BLaER1 treated with 17β-estradiol and CSF1 and Interleukin-3, amounts not matched to agents 10 nM and 100 nM (cell line): ENCODE measurements around the gene KIF23.
A peak's percentile ranks its signal among the peaks of the same experiment; 100 is the strongest.

Experiments
- H3K27ac ChIP-seq, 11 experiments: shearing (Covaris generic); formaldehyde crosslinking; 2 replicates each; pipeline ENCODE4 v1.8.1; 2022
- H3K27me3 ChIP-seq, 11 experiments: shearing (Covaris generic); formaldehyde crosslinking; 2 replicates each; pipeline ENCODE4 v1.8.1; 2022
- H3K36me3 ChIP-seq, 11 experiments: shearing (Covaris generic); formaldehyde crosslinking; 2 replicates each; pipeline ENCODE4 v1.8.1; 2022
- H3K4me1 ChIP-seq, 10 experiments: shearing (Covaris generic); formaldehyde crosslinking; 2 replicates each; pipeline ENCODE4 v1.8.1; 2022
- H3K4me2 ChIP-seq, 11 experiments: shearing (Covaris generic); formaldehyde crosslinking; 2 replicates each; pipeline ENCODE4 v1.8.1; 2022
- H3K4me3 ChIP-seq, 10 experiments: shearing (Covaris generic); formaldehyde crosslinking; 2 replicates each; pipeline ENCODE4 v1.8.1; 2022
- H3K9ac ChIP-seq, 11 experiments: shearing (Covaris generic); formaldehyde crosslinking; 2 replicates each; pipeline ENCODE4 v1.8.1; 2022
- H3K9me3 ChIP-seq, 11 experiments: shearing (Covaris generic); formaldehyde crosslinking; replicated peaks in 1 of 11; 2 replicates each; pipeline ENCODE4 v1.8.1; 2022
- H4K20me1 ChIP-seq, 11 experiments: shearing (Covaris generic); formaldehyde crosslinking; 2 replicates each; pipeline ENCODE4 v1.8.1; 2022
- Cebpa-rat ChIP-seq, 11 experiments: shearing (Covaris generic); IDR thresholded peaks; 2 replicates each; pipeline ENCODE4 v1.8.1; 2022

KIF23 gene

DNA sequence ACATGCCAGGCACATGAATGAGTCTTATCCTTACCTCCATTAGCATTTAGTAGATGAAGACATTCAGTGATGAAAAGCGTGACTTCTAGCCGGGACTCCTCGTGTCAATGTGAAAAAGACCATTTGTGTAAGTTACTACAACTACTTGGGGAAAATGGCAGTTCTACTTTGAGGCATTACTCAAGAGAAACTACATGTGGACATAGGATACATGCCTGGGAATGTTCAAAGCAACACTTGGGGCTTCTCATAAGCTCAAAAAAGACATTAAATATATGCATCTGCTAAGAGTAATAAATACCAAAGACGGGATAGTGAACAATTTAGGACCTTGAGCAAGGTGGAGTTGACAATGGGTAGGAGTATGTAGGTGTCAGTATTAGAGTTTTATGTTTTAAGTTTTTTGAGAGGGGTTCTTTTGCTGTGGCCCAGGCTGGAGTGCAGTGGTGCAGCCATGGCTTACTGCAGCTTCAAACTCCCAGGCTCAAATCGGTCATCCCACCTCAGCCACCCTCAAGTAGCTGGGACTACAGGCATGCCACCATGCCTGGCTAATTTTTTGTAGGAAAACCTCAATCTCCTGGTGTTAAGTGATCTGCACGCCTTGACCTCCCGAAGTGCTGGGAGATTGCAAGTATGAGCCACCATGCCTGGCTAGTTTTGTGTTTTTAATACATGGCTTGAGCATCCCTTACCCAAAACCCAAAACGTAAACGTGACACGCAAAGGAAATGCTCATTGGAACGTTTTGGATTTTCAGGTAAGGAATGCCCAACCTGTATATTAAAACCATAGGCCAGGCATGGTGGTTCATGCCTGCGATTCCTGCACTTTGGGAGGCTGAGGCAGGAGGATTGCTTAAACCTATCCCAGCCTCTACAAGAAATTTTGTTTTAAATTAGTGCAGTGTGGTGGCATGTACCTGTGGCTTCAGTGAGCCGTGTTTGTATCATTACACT is 42.3 kb downstream of the KIF23 start:
- H3K9me3 ChIP-seq = peaks cover 0 to 7% (median 0%) of the 10 kb centered on the region in 11 experiments; a peak in 5 of 22 replicates
- peaks cover 38 to 55% (median 46%) of the 10 kb centered on the region in 11 experiments for H3K36me3 ChIP-seq
- H3K4me2 ChIP-seq = no peak overlapping the region
- H3K27ac ChIP-seq = no peak overlapping the region
- peaks cover 37 to 75% (median 62%) of the 10 kb centered on the region in 11 experiments for H4K20me1 ChIP-seq
- H3K4me3 ChIP-seq = no peak overlapping the region
- peaks cover 22 to 33% (median 25%) of the 10 kb centered on the region in 10 experiments for H3K4me1 ChIP-seq
- H3K9ac ChIP-seq = no peak overlapping the region
- H3K27me3 ChIP-seq = no peaks in the 10 kb centered on the region
- no peak for TF ChIP-seq Cebpa-rat (IDR thresholded peaks at IDR 0.05)

DNA sequence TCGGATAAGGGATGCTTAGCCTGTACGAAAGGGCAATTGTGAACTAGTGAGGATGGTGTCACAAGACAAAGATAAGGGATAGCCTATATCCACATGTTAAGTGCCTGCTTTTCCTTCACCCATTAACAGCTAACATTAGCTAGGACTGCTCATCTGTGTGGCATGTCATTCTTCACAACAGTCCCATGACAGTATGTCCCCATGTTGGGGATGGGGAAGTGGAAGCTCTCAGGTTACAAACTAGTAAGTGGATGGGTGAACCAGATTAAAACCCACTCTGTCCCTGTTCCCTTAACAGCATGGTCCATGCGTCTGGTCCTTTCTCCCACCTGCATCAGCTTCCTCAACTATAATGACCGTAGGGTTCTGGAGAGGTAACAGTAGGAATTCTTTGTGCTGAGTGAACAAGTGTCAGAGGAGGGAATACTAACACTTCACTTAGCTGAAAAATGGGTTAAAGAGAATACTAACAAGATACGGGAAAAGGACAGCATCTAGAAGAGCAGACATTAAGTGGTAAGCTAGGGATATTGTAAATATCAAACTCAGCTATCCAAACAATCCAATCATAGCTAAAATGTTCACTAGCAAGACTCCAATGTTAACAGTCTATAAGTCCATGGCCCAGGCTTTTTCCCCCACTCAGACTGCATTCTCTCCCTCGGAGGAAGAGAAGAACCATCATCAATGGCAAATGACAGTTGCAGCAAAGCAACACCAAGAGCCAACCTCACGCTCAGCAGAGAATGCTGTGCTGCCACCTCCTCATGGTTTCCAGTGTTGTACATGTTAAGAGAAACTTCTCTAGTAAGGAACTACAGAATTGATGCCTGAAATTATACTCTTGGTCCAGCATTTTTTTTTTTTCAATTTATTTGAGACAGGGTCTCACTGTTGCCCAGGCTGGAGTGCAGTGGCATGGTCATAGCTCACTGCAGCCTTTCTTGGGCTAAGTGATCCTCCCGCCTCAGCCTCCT is 43.4 kb downstream of the KIF23 start:
- peaks cover 38 to 55% (median 46%) of the 10 kb centered on the region in 11 experiments for H3K36me3 ChIP-seq
- no peak overlapping the region for H3K27ac ChIP-seq
- H3K4me3 ChIP-seq = no peak overlapping the region
- no peaks in the 10 kb centered on the region for H3K27me3 ChIP-seq
- peaks cover 37 to 75% (median 62%) of the 10 kb centered on the region in 11 experiments for H4K20me1 ChIP-seq
- H3K9me3 ChIP-seq = peaks cover 0 to 6% (median 0%) of the 10 kb centered on the region in 11 experiments; a peak in 2 of 22 replicates
- H3K4me2 ChIP-seq = no peak overlapping the region
- TF ChIP-seq Cebpa-rat (IDR thresholded peaks at IDR 0.05) = no peak
- H3K4me1 ChIP-seq = peaks cover 21 to 34% (median 26%) of the 10 kb centered on the region in 10 experiments
- H3K9ac ChIP-seq = no peak overlapping the region; a peak in 1 of 22 replicates

DNA sequence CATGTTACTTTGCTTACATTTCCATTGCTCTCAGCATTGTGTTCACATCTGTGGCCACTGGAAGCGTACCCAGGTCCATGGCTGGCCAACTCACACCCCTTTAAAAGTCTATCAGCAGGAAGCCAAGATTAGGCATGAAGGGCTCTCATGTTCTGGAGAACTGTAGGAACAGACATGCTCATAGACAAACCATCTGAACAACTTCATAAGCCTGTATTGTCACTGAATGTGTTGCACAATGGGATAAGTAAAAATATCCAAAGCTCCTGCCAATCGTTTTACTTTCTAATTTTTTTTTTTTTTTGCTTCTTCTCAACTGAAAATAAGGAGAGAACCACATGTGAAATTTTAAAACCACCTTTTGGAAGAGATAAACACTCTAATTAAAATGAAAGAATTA is 44.9 kb downstream of the KIF23 start:
- no peak overlapping the region for H3K27ac ChIP-seq
- peaks cover 34 to 46% (median 39%) of the 10 kb centered on the region in 11 experiments for H3K36me3 ChIP-seq
- H3K9me3 ChIP-seq = peaks cover 0 to under 1% (median 0%) of the 10 kb centered on the region in 11 experiments; a peak in 1 of 22 replicates
- H3K4me1 ChIP-seq = peaks cover 28 to 39% (median 31%) of the 10 kb centered on the region in 10 experiments
- H3K4me3 ChIP-seq = no peak overlapping the region
- no peak for TF ChIP-seq Cebpa-rat (IDR thresholded peaks at IDR 0.05)
- no peak overlapping the region for H3K9ac ChIP-seq
- peaks cover 25 to 61% (median 48%) of the 10 kb centered on the region in 11 experiments for H4K20me1 ChIP-seq
- no peak overlapping the region for H3K4me2 ChIP-seq
- H3K27me3 ChIP-seq = no peaks in the 10 kb centered on the region

DNA sequence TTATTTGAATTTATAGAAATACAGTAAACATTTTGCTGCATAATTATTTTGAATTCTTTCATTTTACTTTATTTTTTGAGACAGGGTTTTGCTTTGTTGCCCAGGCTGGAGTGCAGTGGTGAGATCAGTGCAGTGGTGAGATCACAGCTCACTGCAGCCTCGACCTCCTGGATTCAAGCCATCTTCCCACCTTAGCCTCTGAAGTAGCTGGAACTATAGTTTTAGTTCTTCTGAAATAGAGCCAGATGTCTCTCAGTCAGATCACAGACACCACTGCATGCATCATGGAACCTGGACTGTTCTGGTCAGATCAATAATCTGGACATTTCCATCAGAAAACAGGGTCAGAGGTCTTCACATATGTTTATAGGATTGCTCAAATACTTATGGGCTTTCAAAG is 46.3 kb downstream of the KIF23 start:
- Histone ChIP-seq H3K9me3 (no peaks in the 10 kb centered on the region), H3K27me3 (no peaks in the 10 kb centered on the region), H3K9ac (no peak overlapping the region), H4K20me1 (peaks cover 11 to 47% (median 34%) of the 10 kb centered on the region in 11 experiments; a peak in 21 of 22 replicates), H3K36me3 (peaks cover 20 to 32% (median 25%) of the 10 kb centered on the region in 11 experiments), H3K27ac (no peak overlapping the region), H3K4me2 (no peak overlapping the region), H3K4me3 (no peak overlapping the region), H3K4me1 (peaks cover 14 to 25% (median 17%) of the 10 kb centered on the region in 10 experiments)
- no peak for TF ChIP-seq Cebpa-rat (IDR thresholded peaks at IDR 0.05)

GRCh38 chr15:69462030-69462492 is 47.9 kb downstream of the KIF23 start:
- H3K27me3 ChIP-seq = no peaks in the 10 kb centered on the region
- H4K20me1 ChIP-seq = peaks cover 0 to 31% (median 18%) of the 10 kb centered on the region in 11 experiments; a peak in 21 of 22 replicates
- H3K9me3 ChIP-seq = no peaks in the 10 kb centered on the region
- no peak for TF ChIP-seq Cebpa-rat (IDR thresholded peaks at IDR 0.05)
- peak overlapping the region; percentile 60 to 92 (median 84) for H3K4me2 ChIP-seq
- H3K9ac ChIP-seq = peak overlapping the region in 9 of 11 experiments; percentile 1 to 84 (median 81); a peak in 13 of 22 replicates
- H3K4me3 ChIP-seq = peak overlapping the region in 7 of 10 experiments; percentile 35 to 69 (median 54); a peak in 11 of 20 replicates
- peaks cover 12 to 17% (median 15%) of the 10 kb centered on the region in 10 experiments for H3K4me1 ChIP-seq
- peak overlapping the region in 1 of 11 experiments; percentile 25; a peak in 2 of 22 replicates for H3K27ac ChIP-seq
- peaks cover 4 to 16% (median 9%) of the 10 kb centered on the region in 11 experiments; a peak in 21 of 22 replicates for H3K36me3 ChIP-seq

DNA sequence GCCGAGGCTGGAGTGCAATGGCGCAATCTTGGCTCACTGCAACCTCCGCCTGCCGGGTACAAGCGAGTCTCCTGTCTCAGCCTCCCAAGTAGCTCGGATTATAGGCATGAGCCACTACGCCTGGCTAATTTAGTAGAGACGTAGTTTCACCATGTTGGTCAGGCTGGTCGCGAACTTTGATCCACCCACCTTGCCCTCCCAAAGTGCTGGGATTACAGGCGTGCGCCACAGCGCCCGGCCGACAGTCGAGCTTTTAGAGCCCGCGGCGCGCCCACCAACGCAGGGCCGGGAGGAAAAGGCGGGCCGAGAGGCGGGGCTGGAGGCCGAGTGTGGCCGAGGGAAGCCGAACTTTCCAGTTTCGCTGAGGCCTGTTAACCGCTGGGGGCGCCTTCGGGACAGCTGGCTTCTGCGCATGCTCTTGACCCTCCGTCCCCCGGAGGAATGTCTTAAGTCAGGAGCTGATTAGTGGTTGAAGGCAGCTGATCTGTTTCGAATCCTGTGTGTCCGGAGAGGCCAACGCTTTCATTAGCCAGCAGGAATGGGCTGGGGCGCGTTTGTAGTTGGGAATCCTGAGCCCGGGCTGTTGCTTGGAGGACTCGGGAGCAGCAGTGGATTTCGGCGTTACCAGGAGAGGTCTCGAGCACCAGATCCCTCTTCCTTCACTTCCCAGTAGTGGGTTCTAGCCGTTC is 48.5 kb downstream of the KIF23 start:
- H4K20me1 ChIP-seq = peaks cover 0 to 25% (median 13%) of the 10 kb centered on the region in 11 experiments; a peak in 17 of 22 replicates
- peak overlapping the region; percentile 69 to 87 (median 77) for H3K27ac ChIP-seq
- peaks cover 12 to 19% (median 15%) of the 10 kb centered on the region in 10 experiments for H3K4me1 ChIP-seq
- H3K36me3 ChIP-seq = peaks cover 0 to 11% (median 3%) of the 10 kb centered on the region in 11 experiments; a peak in 11 of 22 replicates
- peak overlapping the region; percentile 73 to 92 (median 84) for H3K4me2 ChIP-seq
- peaks cover 0 to 5% (median 0%) of the 10 kb centered on the region in 11 experiments; a peak in 3 of 22 replicates for H3K27me3 ChIP-seq
- peak in 1 of 11 experiments; percentile 21; a peak in 1 of 22 replicates for TF ChIP-seq Cebpa-rat (IDR thresholded peaks at IDR 0.05)
- peak overlapping the region; percentile 47 to 69 (median 60) for H3K4me3 ChIP-seq
- H3K9ac ChIP-seq = peak overlapping the region; percentile 74 to 85 (median 81)
- no peaks in the 10 kb centered on the region for H3K9me3 ChIP-seq

- H4K20me1 ChIP-seq = peaks cover 0 to 19% (median 7%) of the 10 kb centered on the region in 11 experiments; a peak in 10 of 22 replicates
- no peaks in the 10 kb centered on the region for H3K9me3 ChIP-seq
- H3K27ac ChIP-seq = peak overlapping the region; percentile 69 to 87 (median 77)
- H3K4me1 ChIP-seq = peaks cover 12 to 25% (median 20%) of the 10 kb centered on the region in 10 experiments
- no peak for TF ChIP-seq Cebpa-rat (IDR thresholded peaks at IDR 0.05)
- H3K27me3 ChIP-seq = peaks cover 0 to 6% (median 0%) of the 10 kb centered on the region in 11 experiments; a peak in 3 of 22 replicates
- H3K4me3 ChIP-seq = peak overlapping the region; percentile 47 to 69 (median 60)
- peaks cover 0 to 4% (median 0%) of the 10 kb centered on the region in 11 experiments; a peak in 1 of 22 replicates for H3K36me3 ChIP-seq
- peak overlapping the region; percentile 73 to 92 (median 84) for H3K4me2 ChIP-seq
- peak overlapping the region; percentile 74 to 85 (median 81) for H3K9ac ChIP-seq
Measured at GRCh38 chr15:69463182-69463756, 49.1 kb downstream of the KIF23 start.
